Liver (tissue), 9 donors: ENCODE data around the gene TMEM119. TPM values are rescaled to one million over a fixed set of nuclear protein-coding genes. Genes with fewer than 3 reads are reported as not detected.

Experiments used
- DNase-seq: peaks from one replicate; pipeline ENCODE4 v3.0.0-alpha.2; 2017; ENCODE audit warnings: low spot score
- H3K27ac ChIP-seq, 2 donors: one replicate each; pipeline ENCODE4 v1.7.0; 2013; ENCODE audit warnings: inconsistent platforms in 2 of 2, low read length in 2 of 2, control low read depth in 1 of 2, low read depth in 1 of 2, mild to moderate bottlenecking in 1 of 2
- H3K27me3 ChIP-seq, 4 donors: one replicate each; pipeline versions ENCODE4 v1.6.1 to v1.7.0; 2013; ENCODE audit warnings: low read length in 3 of 4, inconsistent platforms in 1 of 4, mild to moderate bottlenecking in 1 of 4, moderate library complexity in 1 of 4; ENCODE audit not compliant: control insufficient read depth in 4 of 4, insufficient read depth in 4 of 4
- H3K36me3 ChIP-seq, 4 donors: one replicate each; pipeline versions ENCODE4 v1.6.1 to v1.7.0; 2013; ENCODE audit warnings: low read length in 3 of 4, mild to moderate bottlenecking in 3 of 4, low read depth in 1 of 4, moderate library complexity in 1 of 4; ENCODE audit not compliant: control insufficient read depth in 4 of 4, insufficient read depth in 3 of 4
- H3K4me1 ChIP-seq, 4 donors: one replicate each; pipeline versions ENCODE4 v1.6.1 to v1.7.0; 2013; ENCODE audit warnings: low read length in 3 of 4, mild to moderate bottlenecking in 3 of 4, moderate library complexity in 1 of 4; ENCODE audit not compliant: control insufficient read depth in 4 of 4, insufficient read depth in 4 of 4
- H3K4me3 ChIP-seq, 3 donors: one replicate each; pipeline versions ENCODE4 v1.6.1 to v1.7.0; 2013; ENCODE audit warnings: low read length in 3 of 3, control low read depth in 1 of 3, low read depth in 1 of 3, mild to moderate bottlenecking in 1 of 3
- H3K9ac ChIP-seq, 2 donors: one replicate each; pipeline ENCODE4 v1.7.0; 2013; ENCODE audit warnings: low read length in 2 of 2, mild to moderate bottlenecking in 2 of 2, moderate library complexity in 2 of 2, control low read depth in 1 of 2, low read depth in 1 of 2
- H3K9me3 ChIP-seq, 4 donors: one replicate each; pipeline versions ENCODE4 v1.6.1 to v1.7.0; 2013; ENCODE audit warnings: low read length in 3 of 4; ENCODE audit not compliant: control insufficient read depth in 4 of 4
- EGR1 ChIP-seq, 2 donors: IDR thresholded peaks; 2 replicates each; pipeline ENCODE4 v1.6.1; 2016 to 2018; ENCODE audit warnings: antibody characterized with exemption in 2 of 2, low read depth in 2 of 2
- FOXA1 ChIP-seq: IDR thresholded peaks from 2 replicates; pipeline ENCODE4 v1.6.1; 2016; ENCODE audit warnings: antibody characterized with exemption
- FOXA2 ChIP-seq: IDR thresholded peaks from 2 replicates; pipeline ENCODE4 v1.6.1; 2016; ENCODE audit warnings: antibody characterized with exemption
- GABPA ChIP-seq, 2 donors: IDR thresholded peaks in 1 of 2; conservative IDR thresholded peaks in 1 of 2; 2 replicates each; pipeline ENCODE4 v1.6.1; 2016; ENCODE audit warnings: antibody characterized with exemption in 2 of 2, mild to moderate bottlenecking in 1 of 2, moderate library complexity in 1 of 2
- HNF4A ChIP-seq, 2 donors: conservative IDR thresholded peaks; 2 replicates each; pipeline ENCODE4 v1.6.1; 2016; ENCODE audit warnings: antibody characterized with exemption in 2 of 2, mild to moderate bottlenecking in 2 of 2
- HNF4G ChIP-seq: IDR thresholded peaks from 2 replicates; pipeline ENCODE4 v1.6.1; 2016; ENCODE audit warnings: antibody characterized with exemption
- JUND ChIP-seq, 2 donors: IDR thresholded peaks; 2 replicates each; pipeline ENCODE4 v1.6.1; 2016; ENCODE audit warnings: antibody characterized with exemption in 2 of 2
- NR2F2 ChIP-seq: IDR thresholded peaks from 2 replicates; pipeline ENCODE4 v1.6.1; 2016; ENCODE audit warnings: antibody characterized with exemption
- RAD21 ChIP-seq, 2 donors: IDR thresholded peaks; 2 replicates each; pipeline ENCODE4 v1.6.1; 2016; ENCODE audit warnings: antibody characterized with exemption in 2 of 2, mild to moderate bottlenecking in 2 of 2
- RXRA ChIP-seq, 2 donors: IDR thresholded peaks; 2 replicates each; pipeline ENCODE4 v1.6.1; 2017 to 2018; ENCODE audit warnings: antibody characterized with exemption in 2 of 2, mild to moderate bottlenecking in 1 of 2
- SP1 ChIP-seq: IDR thresholded peaks from 2 replicates; pipeline ENCODE4 v1.6.1; 2018; ENCODE audit warnings: antibody characterized with exemption, mild to moderate bottlenecking
- TAF1 ChIP-seq: conservative IDR thresholded peaks from 2 replicates; pipeline ENCODE4 v1.6.1; 2016; ENCODE audit warnings: antibody characterized with exemption, mild to moderate bottlenecking
- YY1 ChIP-seq: IDR thresholded peaks from 2 replicates; pipeline ENCODE4 v1.6.1; 2016; ENCODE audit warnings: antibody characterized with exemption, mild to moderate bottlenecking
- WGBS: extraction: QIAGEN DNeasy Blood & Tissue Kit; methylation state at CpG from one replicate; pipeline ENCODE4 v1.1.7; 2013; 5-methylcytosine and 5-hydroxymethylcytosine counted together
- polyA plus RNA-seq, 2 donors: library from polyadenylated mRNA; stranded (reverse) in 1 of 2; unstranded in 1 of 2; fragments of 200-250 nt in 1 of 2; fragments of >200 nt in 1 of 2; fragmentation: Nextera tagmentation in 1 of 2; extraction: Ambion mirVana in 1 of 2; gene quantifications; one replicate each; pipeline versions ENCODE4 v1.2.1 to v1.2.3, GENCODE V29; 2013 to 2015
- total RNA-seq, 2 donors: library from RNA; depleted of rRNA; stranded (reverse); fragments of >200 nt; gene quantifications; one replicate each; pipeline ENCODE4 v1.2.3, GENCODE V29; 2014
- TF ChIP-seq, protein P1 (sequence below): IDR thresholded peaks from 2 replicates; pipeline ENCODE4 v1.6.1; 2016; ENCODE audit warnings: antibody characterized with exemption
- TF ChIP-seq, protein P2 (sequence below): IDR thresholded peaks from 2 replicates; pipeline ENCODE4 v1.6.1; 2016; ENCODE audit warnings: antibody characterized with exemption
- TF ChIP-seq, protein P3 (sequence below): IDR thresholded peaks from 2 replicates; pipeline ENCODE4 v1.6.1; 2016; ENCODE audit warnings: antibody characterized with exemption, mild to moderate bottlenecking
- TF ChIP-seq, protein P4 (sequence below): IDR thresholded peaks from 2 replicates; pipeline ENCODE4 v1.6.1; 2016; ENCODE audit warnings: antibody characterized with exemption
- TF ChIP-seq, protein P5 (sequence below): fragments of 150-350 bp; IDR thresholded peaks from 2 replicates; pipeline ENCODE4 v1.5.1; 2017; ENCODE audit warnings: improper control_type of control experiment, low read depth, low read length; ENCODE audit not compliant: missing input control
- donor health status: healthy.
- donor health status: healthy.
- donor health status: healthy.
- donor health status: healthy.
- donor health status: healthy.

Gene TMEM119
- total and polyA plus RNA-seq, 4 donors: 0.14 to 2.6 (median 0.38) TPM

DNA sequence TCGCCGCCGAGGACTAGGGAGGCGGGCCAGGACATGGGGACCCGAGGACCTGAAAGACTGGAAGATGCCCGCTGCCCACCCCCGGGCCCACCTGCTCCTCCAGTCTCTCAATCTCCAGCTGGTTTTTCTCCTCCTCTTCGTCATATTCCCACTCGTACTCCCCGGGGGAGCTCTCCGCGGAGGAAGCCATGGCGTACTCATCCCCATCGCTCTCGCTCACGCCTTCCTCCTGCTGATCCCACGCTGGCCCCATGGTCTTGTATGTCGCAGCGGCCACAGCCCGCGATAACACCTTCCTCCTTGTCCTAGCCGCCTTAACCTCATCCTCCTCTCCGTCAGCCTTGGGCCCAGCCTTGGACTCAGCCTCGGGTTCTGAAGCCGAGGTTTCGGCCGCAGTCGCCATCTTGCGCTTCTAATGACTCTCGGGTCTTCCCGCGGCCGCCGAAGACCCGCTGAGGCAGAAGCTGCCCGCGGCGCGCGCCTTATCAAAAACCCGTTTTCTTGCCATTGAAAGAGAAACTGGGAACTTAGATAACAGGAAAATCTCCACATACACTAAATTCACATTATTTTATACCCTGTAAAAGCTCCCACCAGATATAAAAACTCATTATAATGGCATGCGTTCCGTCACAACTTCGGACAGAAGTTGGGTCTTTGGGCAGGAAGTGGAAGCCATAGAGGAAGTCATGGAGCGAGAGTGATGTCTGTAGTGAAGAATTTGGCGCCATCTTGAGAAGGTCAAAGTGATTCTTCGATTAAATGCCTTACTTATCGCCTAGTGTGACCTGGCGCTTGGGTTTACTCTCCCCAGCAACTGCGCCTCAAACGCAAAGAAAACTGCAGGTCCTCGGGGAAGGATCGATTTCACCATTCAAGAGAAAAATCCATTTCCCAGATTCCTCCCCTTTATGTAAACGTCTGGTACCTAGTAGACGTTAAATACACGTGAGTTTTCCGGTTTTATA is 36.8 kb downstream of the TMEM119 start, which contains the start of gene SART3:
Gene SART3 (minus strand): TSS at position 422 of the 968 bp plus-strand sequence. CDS start 19 bp downstream, at position 403.
- no peaks in the 10 kb centered on the region for H3K9me3 ChIP-seq
- WGBS: under 1% methylated on average over 57 of the region's 57 CpGs
- TF ChIP-seq, protein P1, sequence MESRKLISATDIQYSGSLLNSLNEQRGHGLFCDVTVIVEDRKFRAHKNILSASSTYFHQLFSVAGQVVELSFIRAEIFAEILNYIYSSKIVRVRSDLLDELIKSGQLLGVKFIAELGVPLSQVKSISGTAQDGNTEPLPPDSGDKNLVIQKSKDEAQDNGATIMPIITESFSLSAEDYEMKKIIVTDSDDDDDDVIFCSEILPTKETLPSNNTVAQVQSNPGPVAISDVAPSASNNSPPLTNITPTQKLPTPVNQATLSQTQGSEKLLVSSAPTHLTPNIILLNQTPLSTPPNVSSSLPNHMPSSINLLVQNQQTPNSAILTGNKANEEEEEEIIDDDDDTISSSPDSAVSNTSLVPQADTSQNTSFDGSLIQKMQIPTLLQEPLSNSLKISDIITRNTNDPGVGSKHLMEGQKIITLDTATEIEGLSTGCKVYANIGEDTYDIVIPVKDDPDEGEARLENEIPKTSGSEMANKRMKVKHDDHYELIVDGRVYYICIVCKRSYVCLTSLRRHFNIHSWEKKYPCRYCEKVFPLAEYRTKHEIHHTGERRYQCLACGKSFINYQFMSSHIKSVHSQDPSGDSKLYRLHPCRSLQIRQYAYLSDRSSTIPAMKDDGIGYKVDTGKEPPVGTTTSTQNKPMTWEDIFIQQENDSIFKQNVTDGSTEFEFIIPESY: peak; percentile 64
- TF ChIP-seq, protein P2, sequence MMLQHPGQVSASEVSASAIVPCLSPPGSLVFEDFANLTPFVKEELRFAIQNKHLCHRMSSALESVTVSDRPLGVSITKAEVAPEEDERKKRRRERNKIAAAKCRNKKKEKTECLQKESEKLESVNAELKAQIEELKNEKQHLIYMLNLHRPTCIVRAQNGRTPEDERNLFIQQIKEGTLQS: no peak
- TF ChIP-seq NR2F2 (peak; percentile 46), TAF1 (peak; percentile 15), SP1 (peak; percentile 56), RAD21 (IDR thresholded peaks at IDR 0.05) (no peak), FOXA1 (no peak), FOXA2 (no peak), GABPA (IDR thresholded peaks at IDR 0.05 in 1 of 2, conservative IDR thresholded peaks at IDR 0.05 in 1 of 2) (peak; percentile 79 to 93), JUND (IDR thresholded peaks at IDR 0.05) (peak; percentile 52 to 83), HNF4A (conservative IDR thresholded peaks at IDR 0.05) (peak in 1 of 2 donors; percentile 41), EGR1 (IDR thresholded peaks at IDR 0.05; ENCODE audit: low read depth in 2 of 2) (peak; percentile 22 to 24), YY1 (peak; percentile 100), RXRA (IDR thresholded peaks at IDR 0.05) (peak in 1 of 2 donors; percentile 58), HNF4G (no peak)
- TF ChIP-seq, protein P3, sequence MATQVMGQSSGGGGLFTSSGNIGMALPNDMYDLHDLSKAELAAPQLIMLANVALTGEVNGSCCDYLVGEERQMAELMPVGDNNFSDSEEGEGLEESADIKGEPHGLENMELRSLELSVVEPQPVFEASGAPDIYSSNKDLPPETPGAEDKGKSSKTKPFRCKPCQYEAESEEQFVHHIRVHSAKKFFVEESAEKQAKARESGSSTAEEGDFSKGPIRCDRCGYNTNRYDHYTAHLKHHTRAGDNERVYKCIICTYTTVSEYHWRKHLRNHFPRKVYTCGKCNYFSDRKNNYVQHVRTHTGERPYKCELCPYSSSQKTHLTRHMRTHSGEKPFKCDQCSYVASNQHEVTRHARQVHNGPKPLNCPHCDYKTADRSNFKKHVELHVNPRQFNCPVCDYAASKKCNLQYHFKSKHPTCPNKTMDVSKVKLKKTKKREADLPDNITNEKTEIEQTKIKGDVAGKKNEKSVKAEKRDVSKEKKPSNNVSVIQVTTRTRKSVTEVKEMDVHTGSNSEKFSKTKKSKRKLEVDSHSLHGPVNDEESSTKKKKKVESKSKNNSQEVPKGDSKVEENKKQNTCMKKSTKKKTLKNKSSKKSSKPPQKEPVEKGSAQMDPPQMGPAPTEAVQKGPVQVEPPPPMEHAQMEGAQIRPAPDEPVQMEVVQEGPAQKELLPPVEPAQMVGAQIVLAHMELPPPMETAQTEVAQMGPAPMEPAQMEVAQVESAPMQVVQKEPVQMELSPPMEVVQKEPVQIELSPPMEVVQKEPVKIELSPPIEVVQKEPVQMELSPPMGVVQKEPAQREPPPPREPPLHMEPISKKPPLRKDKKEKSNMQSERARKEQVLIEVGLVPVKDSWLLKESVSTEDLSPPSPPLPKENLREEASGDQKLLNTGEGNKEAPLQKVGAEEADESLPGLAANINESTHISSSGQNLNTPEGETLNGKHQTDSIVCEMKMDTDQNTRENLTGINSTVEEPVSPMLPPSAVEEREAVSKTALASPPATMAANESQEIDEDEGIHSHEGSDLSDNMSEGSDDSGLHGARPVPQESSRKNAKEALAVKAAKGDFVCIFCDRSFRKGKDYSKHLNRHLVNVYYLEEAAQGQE: peak; percentile 56
- TF ChIP-seq, protein P4, sequence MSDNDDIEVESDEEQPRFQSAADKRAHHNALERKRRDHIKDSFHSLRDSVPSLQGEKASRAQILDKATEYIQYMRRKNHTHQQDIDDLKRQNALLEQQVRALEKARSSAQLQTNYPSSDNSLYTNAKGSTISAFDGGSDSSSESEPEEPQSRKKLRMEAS: peak; percentile 68
- TF ChIP-seq, protein P5, sequence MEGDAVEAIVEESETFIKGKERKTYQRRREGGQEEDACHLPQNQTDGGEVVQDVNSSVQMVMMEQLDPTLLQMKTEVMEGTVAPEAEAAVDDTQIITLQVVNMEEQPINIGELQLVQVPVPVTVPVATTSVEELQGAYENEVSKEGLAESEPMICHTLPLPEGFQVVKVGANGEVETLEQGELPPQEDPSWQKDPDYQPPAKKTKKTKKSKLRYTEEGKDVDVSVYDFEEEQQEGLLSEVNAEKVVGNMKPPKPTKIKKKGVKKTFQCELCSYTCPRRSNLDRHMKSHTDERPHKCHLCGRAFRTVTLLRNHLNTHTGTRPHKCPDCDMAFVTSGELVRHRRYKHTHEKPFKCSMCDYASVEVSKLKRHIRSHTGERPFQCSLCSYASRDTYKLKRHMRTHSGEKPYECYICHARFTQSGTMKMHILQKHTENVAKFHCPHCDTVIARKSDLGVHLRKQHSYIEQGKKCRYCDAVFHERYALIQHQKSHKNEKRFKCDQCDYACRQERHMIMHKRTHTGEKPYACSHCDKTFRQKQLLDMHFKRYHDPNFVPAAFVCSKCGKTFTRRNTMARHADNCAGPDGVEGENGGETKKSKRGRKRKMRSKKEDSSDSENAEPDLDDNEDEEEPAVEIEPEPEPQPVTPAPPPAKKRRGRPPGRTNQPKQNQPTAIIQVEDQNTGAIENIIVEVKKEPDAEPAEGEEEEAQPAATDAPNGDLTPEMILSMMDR: no peak

More for the DNA sequence above, 36.8 kb downstream of the TMEM119 start, which contains the start of gene SART3:
- peak within 1 kb of the TSS; percentile 85 to 94 for H3K27ac ChIP-seq
- DNase-seq: peak; percentile 81
- peak within 1 kb of the TSS; percentile 77 to 98 for H3K9ac ChIP-seq
- H3K4me1 ChIP-seq: peaks cover 6 to 53% (median 47%) of the 10 kb centered on the region in 4 donors
- peak within 1 kb of the TSS; percentile 71 to 97 (median 95) for H3K4me3 ChIP-seq
- peaks cover 0 to 7% (median 4%) of the 10 kb centered on the region in 4 donors for H3K36me3 ChIP-seq
- no peaks in the 10 kb centered on the region for H3K27me3 ChIP-seq
